BE2C (cell line): Measurements from ENCODE around the gene SLC35F5. TPM values are rescaled to one million over a fixed set of nuclear protein-coding genes. Genes with fewer than 3 reads are reported as not detected.

ENCODE experiments used
- DNase-seq: peaks from one replicate; pipeline ENCODE4 v3.0.0-alpha.2; 2020
- H3K27me3 ChIP-seq: fragments of 250-450 bp; sonication (Bioruptor Pico); 2 replicates; pipeline ENCODE4 v1.5.1; 2020; ENCODE audit warnings: mild to moderate bottlenecking
- H3K36me3 ChIP-seq: fragments of 250-450 bp; sonication (Bioruptor Pico); 2 replicates; pipeline ENCODE4 v1.5.1; 2020; ENCODE audit warnings: mild to moderate bottlenecking
- H3K4me1 ChIP-seq: fragments of 250-450 bp; sonication (Bioruptor Pico); 2 replicates; pipeline ENCODE4 v1.5.1; 2020
- H3K4me3 ChIP-seq: 2 replicates; pipeline ENCODE4 v1.5.1; 2011; ENCODE audit warnings: low read depth, low read length
- H3K9me3 ChIP-seq: fragments of 250-450 bp; sonication (Bioruptor Pico); 2 replicates; pipeline ENCODE4 v1.5.1; 2020
- polyA plus RNA-seq: library from polyadenylated mRNA; unstranded; fragments of >200 nt; gene quantifications from one replicate; pipeline ENCODE4 v1.2.1, GENCODE V29; 2012; ENCODE audit warnings: low read depth, missing spikeins; ENCODE audit not compliant: insufficient read length, insufficient read depth
- TF ChIP-seq, protein P1 (sequence below): IDR thresholded peaks from 2 replicates; pipeline ENCODE4 v1.5.1; 2012; ENCODE audit warnings: mild to moderate bottlenecking, low read depth, low read length

The SLC35F5 gene, protein sequence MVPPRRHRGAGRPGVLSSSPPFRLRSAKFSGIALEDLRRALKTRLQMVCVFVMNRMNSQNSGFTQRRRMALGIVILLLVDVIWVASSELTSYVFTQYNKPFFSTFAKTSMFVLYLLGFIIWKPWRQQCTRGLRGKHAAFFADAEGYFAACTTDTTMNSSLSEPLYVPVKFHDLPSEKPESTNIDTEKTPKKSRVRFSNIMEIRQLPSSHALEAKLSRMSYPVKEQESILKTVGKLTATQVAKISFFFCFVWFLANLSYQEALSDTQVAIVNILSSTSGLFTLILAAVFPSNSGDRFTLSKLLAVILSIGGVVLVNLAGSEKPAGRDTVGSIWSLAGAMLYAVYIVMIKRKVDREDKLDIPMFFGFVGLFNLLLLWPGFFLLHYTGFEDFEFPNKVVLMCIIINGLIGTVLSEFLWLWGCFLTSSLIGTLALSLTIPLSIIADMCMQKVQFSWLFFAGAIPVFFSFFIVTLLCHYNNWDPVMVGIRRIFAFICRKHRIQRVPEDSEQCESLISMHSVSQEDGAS
- polyA plus RNA-seq = 5.5 TPM

DNA sequence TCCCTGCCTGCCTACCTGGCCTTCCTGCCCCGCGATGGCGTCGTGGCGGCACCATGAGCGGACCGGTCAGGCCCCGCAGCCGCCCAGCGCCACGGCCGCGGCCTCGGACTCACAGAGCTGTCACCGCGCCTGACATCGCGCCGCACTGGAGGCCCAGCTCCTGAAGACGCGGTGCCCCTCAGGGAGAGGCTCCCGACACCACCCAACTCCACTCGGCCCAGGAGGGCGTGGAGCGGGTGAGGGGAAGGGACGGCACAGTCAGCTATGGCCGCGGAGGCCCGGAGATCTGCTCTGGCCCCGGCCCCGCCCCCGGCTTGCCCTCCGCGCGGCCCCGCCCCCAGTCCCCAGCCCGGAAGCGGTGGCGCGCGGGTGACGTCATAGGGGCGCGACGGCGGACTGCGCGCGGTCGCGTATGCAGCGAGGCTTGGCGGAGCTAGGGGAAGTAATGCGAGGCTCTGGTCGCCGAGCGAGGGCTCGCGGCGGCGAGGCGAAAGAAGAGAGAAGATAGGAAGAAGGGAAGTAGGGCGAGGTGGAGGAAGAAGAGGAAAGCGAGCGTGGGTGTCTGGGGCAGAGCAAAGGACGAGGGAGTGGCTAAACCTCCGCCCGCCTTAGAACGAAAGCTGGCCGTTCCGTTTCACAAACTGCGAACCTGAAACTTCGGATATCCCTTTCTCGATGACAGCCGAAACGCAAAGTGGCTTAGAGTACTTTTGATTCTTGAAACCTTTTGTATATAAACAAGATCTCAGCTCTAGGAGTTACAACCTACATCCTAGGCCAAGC is at the start of gene SLC35F5:
TSS of gene SLC35F5 (minus strand) at position 288 of the 783 bp plus-strand sequence. CDS start at position 55, 233 bp downstream.
- H3K4me1 ChIP-seq = no peaks in the 10 kb centered on the region
- H3K36me3 ChIP-seq = no peaks in the 10 kb centered on the region
- TF ChIP-seq, protein P1, sequence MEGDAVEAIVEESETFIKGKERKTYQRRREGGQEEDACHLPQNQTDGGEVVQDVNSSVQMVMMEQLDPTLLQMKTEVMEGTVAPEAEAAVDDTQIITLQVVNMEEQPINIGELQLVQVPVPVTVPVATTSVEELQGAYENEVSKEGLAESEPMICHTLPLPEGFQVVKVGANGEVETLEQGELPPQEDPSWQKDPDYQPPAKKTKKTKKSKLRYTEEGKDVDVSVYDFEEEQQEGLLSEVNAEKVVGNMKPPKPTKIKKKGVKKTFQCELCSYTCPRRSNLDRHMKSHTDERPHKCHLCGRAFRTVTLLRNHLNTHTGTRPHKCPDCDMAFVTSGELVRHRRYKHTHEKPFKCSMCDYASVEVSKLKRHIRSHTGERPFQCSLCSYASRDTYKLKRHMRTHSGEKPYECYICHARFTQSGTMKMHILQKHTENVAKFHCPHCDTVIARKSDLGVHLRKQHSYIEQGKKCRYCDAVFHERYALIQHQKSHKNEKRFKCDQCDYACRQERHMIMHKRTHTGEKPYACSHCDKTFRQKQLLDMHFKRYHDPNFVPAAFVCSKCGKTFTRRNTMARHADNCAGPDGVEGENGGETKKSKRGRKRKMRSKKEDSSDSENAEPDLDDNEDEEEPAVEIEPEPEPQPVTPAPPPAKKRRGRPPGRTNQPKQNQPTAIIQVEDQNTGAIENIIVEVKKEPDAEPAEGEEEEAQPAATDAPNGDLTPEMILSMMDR = no peak
- no peaks in the 10 kb centered on the region for H3K27me3 ChIP-seq
- H3K9me3 ChIP-seq = no peaks in the 10 kb centered on the region
- DNase-seq = peak; percentile 84
- peak within 1 kb of the TSS; percentile 86 for H3K4me3 ChIP-seq

DNA sequence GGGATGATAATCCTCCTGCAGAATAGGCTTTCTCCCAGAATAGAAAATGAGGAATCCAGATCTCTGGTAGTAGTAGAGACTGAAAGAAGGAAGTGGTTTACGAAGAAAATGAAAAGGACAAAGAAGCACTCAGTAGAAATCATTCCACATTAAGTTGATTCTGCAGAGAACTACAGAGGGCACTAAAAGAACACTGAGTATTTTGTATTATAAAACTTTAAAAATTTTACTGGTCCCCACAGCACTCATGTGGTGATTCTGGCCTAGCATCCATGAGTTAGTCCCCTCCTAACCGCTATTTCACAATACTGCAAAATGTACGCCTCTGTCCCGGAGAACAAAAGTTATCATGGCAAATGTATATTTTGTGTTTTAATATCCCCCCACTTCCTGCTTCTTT is 42.9 kb upstream of the SLC35F5 start:
- Histone ChIP-seq H3K4me3 (no peak overlapping the region), H3K4me1 (no peaks in the 10 kb centered on the region), H3K27me3 (no peaks in the 10 kb centered on the region), H3K9me3 (no peaks in the 10 kb centered on the region), H3K36me3 (no peaks in the 10 kb centered on the region)
- TF ChIP-seq, protein P1 = no peak
- DNase-seq = no peak

DNA sequence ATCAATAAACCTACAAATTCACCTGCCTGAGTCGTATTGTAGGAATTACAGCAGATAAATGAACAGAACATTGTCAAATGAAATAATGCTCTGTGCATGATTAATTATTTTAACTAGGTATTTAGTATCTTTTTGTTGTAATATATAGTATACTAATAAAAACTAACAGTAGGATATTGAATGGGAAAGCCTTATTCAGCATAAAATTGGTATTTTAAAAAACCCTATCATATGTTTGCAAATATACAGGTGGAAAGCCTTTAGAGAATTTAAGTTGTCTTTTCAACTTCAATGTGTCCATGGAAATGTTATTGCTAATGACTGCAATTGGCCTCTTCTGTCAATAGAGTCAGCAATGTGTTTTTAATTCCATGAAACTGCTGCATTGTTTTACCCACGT is 40.8 kb upstream of the SLC35F5 start:
- Histone ChIP-seq H3K27me3 (no peaks in the 10 kb centered on the region), H3K36me3 (no peaks in the 10 kb centered on the region), H3K4me1 (no peaks in the 10 kb centered on the region), H3K9me3 (no peaks in the 10 kb centered on the region), H3K4me3 (no peak overlapping the region)
- TF ChIP-seq, protein P1 = no peak
- no peak for DNase-seq

DNA sequence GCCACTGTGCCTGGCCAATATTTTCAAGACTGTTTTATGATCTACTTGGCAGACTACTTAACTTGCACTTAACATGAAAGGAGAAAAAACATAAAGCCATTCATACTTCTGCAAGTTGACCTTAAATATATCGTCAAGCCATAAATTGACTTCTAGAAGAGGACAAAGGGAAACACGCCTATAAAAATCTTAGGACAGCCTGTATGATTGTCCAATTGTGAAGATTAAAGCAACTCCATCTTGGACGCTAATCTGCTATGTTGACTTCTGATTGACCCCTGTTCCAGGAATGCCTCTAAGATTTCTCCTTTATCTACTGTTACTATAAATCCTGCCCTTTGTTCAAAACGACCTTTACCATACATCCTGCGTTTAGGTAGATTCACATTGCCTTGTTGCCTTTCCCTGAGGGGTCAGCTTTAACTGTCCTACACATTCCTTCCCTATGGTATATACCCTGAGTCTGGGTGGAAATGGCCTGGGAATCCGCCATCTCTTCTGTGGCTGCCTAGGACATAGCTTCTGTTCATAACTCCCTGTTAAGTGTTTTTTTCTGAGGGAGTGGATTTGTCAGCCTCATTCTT is 40.2 kb upstream of the SLC35F5 start:
- no peaks in the 10 kb centered on the region for H3K27me3 ChIP-seq
- no peak overlapping the region for H3K4me3 ChIP-seq
- DNase-seq = no peak
- TF ChIP-seq, protein P1 = no peak
- no peaks in the 10 kb centered on the region for H3K9me3 ChIP-seq
- no peaks in the 10 kb centered on the region for H3K36me3 ChIP-seq
- H3K4me1 ChIP-seq = no peaks in the 10 kb centered on the region

DNA sequence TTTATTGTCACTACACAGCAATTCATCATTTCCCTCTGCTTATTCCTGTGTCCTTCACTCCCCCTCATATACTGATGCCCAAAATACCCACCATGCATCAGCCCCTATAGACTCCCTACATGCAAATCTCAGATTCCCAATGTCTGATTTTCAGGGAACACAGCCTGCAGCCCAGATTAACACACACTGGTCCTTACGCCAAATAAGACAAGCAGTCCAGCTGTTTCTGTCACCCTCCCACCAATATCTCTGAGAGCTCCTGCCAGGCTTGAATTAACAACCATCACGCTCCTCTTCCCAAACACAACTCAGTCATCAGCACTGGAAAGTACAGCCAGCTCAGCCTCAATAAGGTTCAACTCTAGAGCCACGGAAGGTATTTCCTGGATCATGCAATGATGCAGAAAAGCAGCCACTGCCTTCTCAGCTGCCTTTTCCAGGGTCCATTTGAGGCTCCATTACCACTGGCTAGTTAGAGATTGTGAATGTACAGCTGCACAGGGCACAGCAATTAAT is 39.0 kb upstream of the SLC35F5 start:
- TF ChIP-seq, protein P1 = no peak
- H3K9me3 ChIP-seq = no peaks in the 10 kb centered on the region
- no peak overlapping the region for H3K4me3 ChIP-seq
- H3K27me3 ChIP-seq = no peaks in the 10 kb centered on the region
- no peak for DNase-seq
- H3K4me1 ChIP-seq = no peaks in the 10 kb centered on the region
- H3K36me3 ChIP-seq = no peaks in the 10 kb centered on the region
